Natural killer cell (primary cell): ENCODE results near the gene SLAMF9. TPM values are rescaled to one million over a fixed set of nuclear protein-coding genes. Genes with fewer than 3 reads are reported as not detected.
A peak's percentile ranks its signal among the peaks of the same experiment; 100 is the strongest.

ENCODE experiments used
- ATAC-seq, 3 donors: fragments of 150-1000 bp in 2 of 3; fragments of 200-7000 bp in 1 of 3; cut with Tn5 transposase; 1 replicate in 1 of 3; 2 replicates in 2 of 3; pipeline ENCODE4 v1.10.0; 2021; ENCODE audit warnings: mild to moderate bottlenecking in 2 of 3, moderate library complexity in 2 of 3
- DNase-seq, 2 donors: peaks; one replicate each; pipeline versions ENCODE4 v3.0.0 to v3.0.0-alpha.2; 2013 to 2021; ENCODE audit warnings: mixed read lengths in 1 of 2
- H3K27ac ChIP-seq: one replicate; pipeline ENCODE4 v1.5.1; 2013; ENCODE audit warnings: mild to moderate bottlenecking, low read length
- H3K27me3 ChIP-seq: one replicate; pipeline ENCODE4 v1.6.1; 2013; ENCODE audit warnings: low read length; ENCODE audit not compliant: control insufficient read depth, insufficient read depth
- H3K36me3 ChIP-seq: one replicate; pipeline ENCODE4 v1.6.1; 2013; ENCODE audit warnings: low read length; ENCODE audit not compliant: control insufficient read depth, insufficient read depth
- H3K4me1 ChIP-seq: one replicate; pipeline ENCODE4 v1.6.1; 2013; ENCODE audit warnings: low read length; ENCODE audit not compliant: control insufficient read depth, insufficient read depth
- H3K4me3 ChIP-seq: one replicate; pipeline ENCODE4 v1.5.1; 2013; ENCODE audit warnings: low read length
- H3K9me3 ChIP-seq: one replicate; pipeline ENCODE4 v1.6.1; 2013; ENCODE audit warnings: low read length; ENCODE audit not compliant: control insufficient read depth, insufficient read depth
- H3K27ac Mint-ChIP-seq, 2 donors: one replicate each; pipeline ENCODE4 v1.8.0; 2022; ENCODE audit warnings: mild to moderate bottlenecking in 2 of 2, mixed read lengths in 2 of 2, moderate library complexity in 1 of 2
- H3K27me3 Mint-ChIP-seq, 2 donors: one replicate each; pipeline ENCODE4 v1.8.0; 2022; ENCODE audit warnings: low read depth in 2 of 2, mixed read lengths in 2 of 2
- H3K36me3 Mint-ChIP-seq: one replicate; pipeline ENCODE4 v1.8.0; 2022; ENCODE audit warnings: mixed read lengths
- H3K4me1 Mint-ChIP-seq, 2 donors: one replicate each; pipeline ENCODE4 v1.8.0; 2022; ENCODE audit warnings: mixed read lengths in 2 of 2
- H3K4me3 Mint-ChIP-seq: one replicate; pipeline ENCODE4 v1.8.0; 2022; ENCODE audit warnings: mild to moderate bottlenecking, moderate library complexity, mixed read lengths
- H3K9me3 Mint-ChIP-seq, 2 donors: one replicate each; pipeline ENCODE4 v1.8.0; 2022; ENCODE audit warnings: mixed read lengths in 2 of 2
- CTCF ChIP-seq: fragments of 200-600 bp; IDR thresholded peaks from one replicate; pipeline ENCODE4 v1.8.0; 2022; ENCODE audit warnings: antibody characterized with exemption
- WGBS: methylation state at CpG from one replicate; pipeline ENCODE4 v1.1.7; 2013; ENCODE audit warnings: missing lambda C conversion rate; ENCODE audit not compliant: insufficient coverage; 5-methylcytosine and 5-hydroxymethylcytosine counted together
- intact Hi-C: fragments of 100-400 bp; cut with micrococcal nuclease; formaldehyde crosslinking; loops from one replicate; pipeline ENCODE4 v1.14.2; 2022
- total RNA-seq, 4 donors: library from RNA; stranded (reverse); fragments of 120-200 nt in 1 of 4; gene quantifications; one replicate each; pipeline versions ENCODE4 v1.2.3 to v1.2.4, GENCODE V29; 2013 to 2022

SLAMF9 gene
- total RNA-seq, 3 donors from 2014 or later (not counting 1 experiment from before 2014, with no cell fraction given): not detected

- peak overlapping the region; percentile 98 for H3K27ac ChIP-seq
- peak overlapping the region; percentile 94 for H3K4me3 Mint-ChIP-seq
- peak; percentile 39 to 52 (median 45) for ATAC-seq
- H3K27ac Mint-ChIP-seq: peak overlapping the region; percentile 93 to 98
- no peaks in the 10 kb centered on the region for H3K9me3 ChIP-seq
- peaks cover 56% of the 10 kb centered on the region for H3K4me1 ChIP-seq
- H3K36me3 Mint-ChIP-seq: peaks cover 9% of the 10 kb centered on the region
- WGBS: under 1% methylated on average over 31 of the region's 31 CpGs
- H3K4me3 ChIP-seq: peak overlapping the region; percentile 97
- intact Hi-C loops: loop anchor here (5.0 kb wide), 1 partner anchor 338 kb away; the partner anchor contains the start of gene DCAF8
- H3K36me3 ChIP-seq: peaks cover 18% of the 10 kb centered on the region
- DNase-seq: peak; percentile 85 to 90
- peaks cover 61 to 77% of the 10 kb centered on the region in 2 donors for H3K4me1 Mint-ChIP-seq
- no peaks in the 10 kb centered on the region for H3K9me3 Mint-ChIP-seq
- H3K27me3 Mint-ChIP-seq: peaks cover 0 to 7% of the 10 kb centered on the region in 2 donors
- H3K27me3 ChIP-seq: no peaks in the 10 kb centered on the region
- TF ChIP-seq CTCF: no peak
Observed at GRCh38 chr1:159924025-159924790, 29.8 kb downstream of the SLAMF9 start.

- H3K27me3 ChIP-seq: no peaks in the 10 kb centered on the region
- Mint-ChIP-seq H3K9me3 (no peaks in the 10 kb centered on the region), H3K4me3 (peak overlapping the region; percentile 94), H3K4me1 (peaks cover 63 to 80% of the 10 kb centered on the region in 2 donors), H3K27ac (peak overlapping the region; percentile 93 to 98), H3K27me3 (peaks cover 0 to 2% of the 10 kb centered on the region in 2 donors), H3K36me3 (peaks cover 9% of the 10 kb centered on the region)
- H3K4me3 ChIP-seq: peak overlapping the region; percentile 97
- no peak for TF ChIP-seq CTCF
- peak overlapping the region; percentile 98 for H3K27ac ChIP-seq
- 1% methylated on average over 20 of the region's 20 CpGs for WGBS
- intact Hi-C loops: loop anchor here (5.0 kb wide), 1 partner anchor 339 kb away; the partner anchor contains the start of gene DCAF8
- no peaks in the 10 kb centered on the region for H3K9me3 ChIP-seq
- peak; percentile 42 to 72 (median 58) for ATAC-seq
- peaks cover 57% of the 10 kb centered on the region for H3K4me1 ChIP-seq
- DNase-seq: peak; percentile 86 to 97
- H3K36me3 ChIP-seq: peaks cover 26% of the 10 kb centered on the region
Observed at GRCh38 chr1:159923203-159924024, 30.6 kb downstream of the SLAMF9 start.

GRCh38 chr1:159922511-159923202 lies 31.4 kb downstream of the SLAMF9 start:
- intact Hi-C loops: loop anchor here (5.0 kb wide), 1 partner anchor 340 kb away; the partner anchor contains the start of gene DCAF8
- Mint-ChIP-seq H3K27ac (peak overlapping the region; percentile 93 to 98), H3K4me1 (peaks cover 70 to 88% of the 10 kb centered on the region in 2 donors), H3K27me3 (peaks cover 0 to 2% of the 10 kb centered on the region in 2 donors), H3K4me3 (peak overlapping the region; percentile 94), H3K9me3 (no peaks in the 10 kb centered on the region), H3K36me3 (peaks cover 9% of the 10 kb centered on the region)
- no peaks in the 10 kb centered on the region for H3K9me3 ChIP-seq
- peak overlapping the region; percentile 98 for H3K27ac ChIP-seq
- ATAC-seq (no peak), DNase-seq (peak in 1 of 2 donors; percentile 42)
- no peak for TF ChIP-seq CTCF
- 47% methylated on average over 8 of the region's 8 CpGs for WGBS
- peaks cover 33% of the 10 kb centered on the region for H3K36me3 ChIP-seq
- peak overlapping the region; percentile 97 for H3K4me3 ChIP-seq
- H3K27me3 ChIP-seq: no peaks in the 10 kb centered on the region
- peaks cover 61% of the 10 kb centered on the region for H3K4me1 ChIP-seq
